GM21723 (cell line): ENCODE measurements around the gene TMCC1.
"Not testable (repeated sequence)": the region's sequence is repeated elsewhere in the genome, so short reads cannot be mapped to it uniquely, and the experiment has no call there.

Experiments used
- ATAC-seq: cut with Tn5 transposase; IDR thresholded peaks from one replicate; pipeline ENCODE4 v1.9.1; 2021; ENCODE audit warnings: mild to moderate bottlenecking, moderate library complexity; ENCODE audit not compliant: unreplicated experiment

Gene TMCC1

DNA sequence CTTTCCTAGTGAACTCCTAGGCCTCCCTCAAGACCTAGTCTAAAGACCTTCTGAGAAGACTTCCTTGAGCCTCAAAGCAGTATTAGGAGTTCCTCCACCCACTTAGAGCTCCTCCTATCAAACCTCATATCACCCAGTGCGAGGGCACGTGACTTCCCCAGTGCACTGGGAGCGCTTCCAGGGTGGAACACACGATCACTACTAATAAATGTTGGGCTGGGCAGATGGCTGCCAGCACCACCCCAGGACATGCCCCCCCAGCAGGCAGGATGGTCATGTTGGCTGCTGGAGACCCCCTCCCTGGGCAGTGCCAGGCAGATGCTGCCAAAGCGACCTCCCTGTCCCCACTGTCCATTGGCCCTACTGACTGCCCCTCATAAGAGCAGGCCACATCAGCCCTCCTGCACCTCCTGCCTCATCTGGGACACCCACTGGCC is 278.6 kb downstream of the TMCC1 start:
- no peak for ATAC-seq

- ATAC-seq = no peak
Observed at GRCh38 chr3:129614435-129614834, 279.1 kb downstream of the TMCC1 start.

GRCh38 chr3:129613367-129613740 is 280.2 kb downstream of the TMCC1 start:
- ATAC-seq = no peak

DNA sequence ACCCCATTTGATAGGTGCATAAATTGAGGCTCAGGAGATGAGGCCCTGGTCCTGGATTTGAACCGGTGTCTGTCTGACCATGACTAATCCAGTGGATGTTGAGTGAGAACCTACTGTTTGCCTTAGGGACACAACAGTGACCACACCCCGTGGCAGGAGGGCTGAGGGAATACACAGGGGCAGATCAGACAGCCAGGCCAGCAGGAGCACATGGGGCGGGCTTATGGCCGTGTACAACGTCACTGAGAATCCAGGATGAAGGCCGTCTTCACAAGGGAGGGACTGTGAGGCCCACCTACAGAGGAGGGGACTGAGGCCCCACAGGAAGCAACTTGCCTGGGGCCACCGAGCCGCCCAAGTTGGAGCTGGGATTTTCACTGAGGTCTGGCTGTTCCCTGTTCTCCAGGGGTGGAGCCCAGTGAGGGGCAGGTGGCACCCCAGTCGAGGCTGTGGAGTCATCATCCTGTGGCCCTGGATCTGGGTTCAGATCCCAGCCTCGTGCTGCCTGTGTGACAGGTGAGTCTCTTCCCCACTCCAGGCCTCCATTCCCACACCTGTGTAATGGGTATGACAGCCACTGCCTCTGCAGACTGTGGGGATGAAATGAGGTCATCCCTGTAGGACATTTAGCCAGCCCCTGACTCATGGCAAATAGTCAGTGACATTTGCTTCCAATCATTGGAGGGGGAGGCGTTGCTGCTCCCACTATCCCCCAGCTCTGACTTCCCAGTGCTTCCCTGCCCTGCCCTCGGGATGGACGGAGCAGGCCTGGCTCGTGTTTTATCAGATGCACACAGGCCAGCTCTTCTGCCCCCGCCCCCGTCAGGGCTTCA is 280.8 kb downstream of the TMCC1 start:
- no peak for ATAC-seq

- ATAC-seq = no peak
Observed at GRCh38 chr3:129611812-129612533, 281.5 kb downstream of the TMCC1 start.

DNA sequence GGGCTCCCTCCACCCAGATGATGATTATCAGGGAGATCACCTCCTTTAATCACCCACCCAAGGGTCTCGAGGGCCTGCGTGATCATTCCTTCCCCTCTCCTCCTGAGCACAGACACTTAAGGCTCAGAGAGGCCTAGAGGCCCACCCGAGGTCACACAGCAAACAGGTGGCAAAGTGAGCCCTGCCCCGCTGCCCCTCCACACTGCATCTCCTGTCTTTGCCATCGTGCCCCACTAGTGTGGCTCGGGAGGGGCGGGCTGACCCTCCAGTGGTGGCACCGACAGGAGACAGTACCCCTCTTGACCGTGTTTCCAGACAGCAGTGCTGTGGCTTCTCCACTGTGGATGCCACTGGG is 282.1 kb downstream of the TMCC1 start:
- ATAC-seq = no peak

- not testable (repeated sequence) for ATAC-seq
Observed at GRCh38 chr3:129610794-129611445, 282.6 kb downstream of the TMCC1 start.

GRCh38 chr3:129610276-129610675 is 283.2 kb downstream of the TMCC1 start:
- ATAC-seq = no peak

GRCh38 chr3:129609591-129610182 is 283.8 kb downstream of the TMCC1 start:
- no peak for ATAC-seq

DNA sequence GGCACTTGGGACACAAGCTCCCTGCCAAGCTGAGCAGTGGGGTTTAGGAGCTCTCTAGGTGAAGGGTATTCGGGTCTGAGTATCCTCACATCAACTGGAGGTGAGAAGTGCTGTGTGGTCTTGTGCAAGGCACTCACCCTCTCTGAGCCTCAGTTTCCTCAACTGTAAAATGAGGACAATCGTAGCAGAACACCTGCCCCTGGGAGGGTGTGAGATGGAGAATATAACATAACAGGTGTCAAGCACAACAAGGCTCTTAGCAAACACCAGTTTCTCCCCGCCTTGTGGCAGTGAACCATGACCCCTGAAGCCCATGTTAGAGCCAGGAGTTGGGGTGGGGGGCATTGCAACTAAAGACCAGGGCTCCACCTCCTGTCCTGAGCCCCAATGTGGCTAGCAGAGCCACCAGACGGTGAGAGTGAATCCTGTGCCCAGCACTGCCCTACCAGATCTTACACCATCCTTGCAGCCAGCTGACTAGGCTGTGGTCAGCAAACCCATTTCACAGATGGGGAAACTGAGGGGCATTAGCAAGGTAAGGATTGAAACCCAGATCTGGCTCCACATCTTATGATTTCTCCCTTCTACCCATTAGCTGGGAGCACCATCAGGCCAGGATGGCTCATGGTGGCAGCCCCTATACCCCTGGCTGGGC is 284.4 kb downstream of the TMCC1 start:
- ATAC-seq = no peak

- ATAC-seq = no peak
Observed at GRCh38 chr3:129608087-129608935, 285.2 kb downstream of the TMCC1 start.

DNA sequence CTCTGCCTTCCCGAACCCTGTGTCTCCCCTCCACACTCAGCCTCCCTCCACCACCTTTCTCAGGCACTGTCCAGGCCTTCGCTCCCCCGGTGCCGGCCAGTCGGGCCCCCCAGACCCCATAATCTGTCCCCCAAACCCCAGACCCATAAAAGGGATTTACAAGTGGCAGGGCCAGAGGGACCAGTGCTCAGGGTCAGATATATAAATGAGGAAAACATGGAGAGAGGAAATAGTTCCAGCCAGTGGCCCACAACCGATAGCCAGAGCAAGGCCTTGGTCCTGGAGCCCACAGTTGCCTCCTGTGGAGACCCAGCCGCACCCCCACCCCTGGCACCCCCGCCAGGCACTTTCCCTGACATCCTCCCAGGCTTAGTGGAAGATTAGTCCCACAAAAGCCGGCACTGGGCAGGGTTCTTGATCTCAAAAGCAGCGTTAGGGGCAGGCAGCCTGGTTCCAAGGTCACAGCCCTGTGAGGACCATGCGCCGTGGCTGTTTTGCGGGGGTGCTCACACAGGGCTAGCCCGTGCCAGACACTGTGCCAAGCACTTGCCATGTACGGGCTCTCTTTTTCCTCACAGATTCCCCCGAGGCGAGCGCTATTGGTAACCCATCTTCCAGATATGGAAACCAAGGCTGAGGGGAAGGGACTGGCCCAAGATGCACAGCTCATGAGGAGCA is 286.0 kb downstream of the TMCC1 start:
- no peak for ATAC-seq

DNA sequence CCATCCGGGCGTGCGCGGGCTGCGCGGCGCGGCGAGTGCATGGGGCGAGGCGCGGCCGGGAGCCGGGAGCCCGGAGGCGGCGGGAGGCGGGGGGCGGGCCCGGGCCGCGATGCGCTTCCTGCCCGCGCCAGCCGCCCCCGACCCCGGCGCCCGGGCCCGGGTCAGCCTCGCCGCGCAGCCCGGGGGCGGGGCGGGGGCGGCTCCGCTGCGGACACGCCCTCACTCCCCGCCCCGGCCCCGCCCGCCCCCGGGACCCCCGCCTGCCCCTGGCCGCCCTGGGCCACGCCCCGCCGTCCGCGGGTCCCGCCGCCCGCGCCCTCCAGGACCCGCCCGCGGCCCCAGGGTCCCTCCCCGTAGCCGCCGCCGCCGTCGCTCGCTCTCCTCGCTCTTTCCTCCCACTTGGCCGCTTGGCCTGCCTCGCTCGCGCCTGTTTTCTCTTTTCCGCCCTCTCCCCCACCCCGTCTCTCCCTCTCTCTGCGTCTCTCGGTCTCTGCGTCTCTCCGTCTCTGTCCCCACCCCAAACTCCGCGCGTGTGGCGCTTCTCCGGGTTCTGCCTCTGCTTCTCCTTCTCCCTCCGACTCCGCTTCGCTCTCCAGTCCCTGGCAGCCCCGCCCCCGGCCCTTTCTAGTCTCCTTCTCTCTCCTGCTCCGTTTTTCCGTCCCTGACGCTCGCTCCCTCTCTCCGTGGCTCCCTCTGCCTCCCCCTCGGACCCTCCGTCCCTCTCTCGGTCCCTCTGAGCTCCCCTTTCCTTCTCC is 286.7 kb downstream of the TMCC1 start, which contains the start of gene PLXND1:
Gene PLXND1, minus strand, starts transcription at position 41 of the 755 bp plus-strand sequence. Its CDS starts 37 bp downstream, at position 4.
- no peak for ATAC-seq

- ATAC-seq = no peak
Observed at GRCh38 chr3:129605922-129606635, 287.4 kb downstream of the TMCC1 start.

GRCh38 chr3:129605203-129605921 is 288.1 kb downstream of the TMCC1 start:
- ATAC-seq = no peak

DNA sequence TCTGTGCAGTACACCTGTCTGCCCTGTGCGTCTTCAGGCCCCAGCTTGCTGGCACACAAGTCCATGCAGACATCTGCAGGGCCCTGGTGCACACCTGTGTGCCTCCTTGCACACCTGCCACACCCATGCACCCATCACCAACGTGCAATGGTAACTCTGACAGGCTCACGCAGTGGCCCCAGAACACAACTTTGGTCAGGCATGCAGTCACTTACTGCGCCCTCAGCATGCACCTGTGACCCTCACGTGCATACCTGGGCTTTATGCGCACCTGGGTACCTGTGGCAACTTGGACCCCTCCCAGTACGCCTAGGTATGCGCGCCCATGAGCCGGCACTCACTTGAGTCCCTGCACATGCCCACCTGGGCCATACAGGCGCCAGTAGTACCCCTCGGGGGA is 288.7 kb downstream of the TMCC1 start:
- no peak for ATAC-seq
